ACHN (cell line): ENCODE results near the gene SMCO2.

ENCODE experiments used
- DNase-seq: peaks from one replicate; pipeline ENCODE4 v3.0.0-alpha.2; 2015
- in situ Hi-C: cut with HindIII; loops from 2 replicates; pipeline ENCODE4 v1.10.0; 2017; ENCODE audit warnings: low sequenced_read_pairs, low pct_ligation_motif_present, low pct_unique_long_range_greater_than_20kb

Gene SMCO2

GRCh38 chr12:27446436-27446835 is at the start of gene SMCO2:
TSS of gene SMCO2 (plus strand) at chr12:27446736. CDS start at chr12:27470632, 23,896 bp downstream.
- DNase-seq = no peak
- in situ Hi-C loops = no loop called here

GRCh38 chr12:27398466-27398865 is 48.1 kb upstream of the SMCO2 start:
- no peak for DNase-seq
- in situ Hi-C loops = no loop called here

DNA sequence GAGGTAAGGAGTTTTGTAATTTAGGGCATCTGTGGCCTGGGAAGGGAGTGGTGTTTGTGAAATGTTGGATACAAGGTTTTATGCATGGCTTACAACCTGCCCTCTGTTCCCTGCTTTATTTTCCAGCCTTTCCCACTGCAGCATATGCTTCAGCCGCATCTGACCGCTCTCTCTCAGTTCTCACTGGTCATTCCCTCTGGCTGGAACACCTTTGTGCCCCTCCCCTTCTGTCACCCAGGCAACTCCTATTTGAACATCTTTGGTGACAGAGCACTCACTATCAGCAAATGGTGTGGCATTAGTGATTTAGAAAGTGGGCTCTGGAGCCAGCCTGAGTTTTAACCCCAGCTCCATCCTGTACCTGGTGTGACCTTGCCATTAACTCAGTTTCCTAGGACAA is 47.5 kb upstream of the SMCO2 start:
- in situ Hi-C loops = no loop called here

DNA sequence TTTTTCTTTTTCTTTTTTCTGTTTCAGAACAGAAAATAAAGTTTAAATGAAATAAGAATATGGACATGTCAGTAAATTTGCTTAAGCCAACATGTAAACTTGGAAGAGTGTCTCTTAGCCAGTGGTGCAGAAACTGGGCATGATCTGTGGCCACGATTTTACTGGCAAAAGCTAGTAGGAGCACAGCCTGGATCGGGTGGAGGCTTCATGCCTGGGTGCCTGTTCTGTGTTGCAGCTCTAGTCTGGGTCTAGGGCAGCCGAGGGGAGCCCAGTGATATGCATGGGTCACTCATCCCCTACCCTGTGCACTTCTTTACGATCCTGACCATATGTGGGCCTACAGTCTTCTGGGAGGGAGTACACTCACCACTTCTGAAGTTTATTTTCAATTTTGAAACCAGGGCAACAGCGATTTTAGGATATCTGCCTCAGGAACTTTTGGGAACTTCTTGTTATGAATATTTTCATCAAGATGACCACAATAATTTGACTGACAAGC is 45.6 kb upstream of the SMCO2 start:
- no peak for DNase-seq
- in situ Hi-C loops = no loop called here

More for the DNA sequence above, 47.5 kb upstream of the SMCO2 start:
- no peak for DNase-seq

- in situ Hi-C loops = no loop called here
These were observed 34.5 kb upstream of the SMCO2 start for GRCh38 chr12:27412047-27412446.

GRCh38 chr12:27422697-27423096 is 23.8 kb upstream of the SMCO2 start:
- no peak for DNase-seq
- in situ Hi-C loops = no loop called here

More at GRCh38 chr12:27412047-27412446, 34.5 kb upstream of the SMCO2 start:
- no peak for DNase-seq

- in situ Hi-C loops = no loop called here
- peak; percentile 80 for DNase-seq
These were observed 21.8 kb upstream of the SMCO2 start for GRCh38 chr12:27424631-27425230.

DNA sequence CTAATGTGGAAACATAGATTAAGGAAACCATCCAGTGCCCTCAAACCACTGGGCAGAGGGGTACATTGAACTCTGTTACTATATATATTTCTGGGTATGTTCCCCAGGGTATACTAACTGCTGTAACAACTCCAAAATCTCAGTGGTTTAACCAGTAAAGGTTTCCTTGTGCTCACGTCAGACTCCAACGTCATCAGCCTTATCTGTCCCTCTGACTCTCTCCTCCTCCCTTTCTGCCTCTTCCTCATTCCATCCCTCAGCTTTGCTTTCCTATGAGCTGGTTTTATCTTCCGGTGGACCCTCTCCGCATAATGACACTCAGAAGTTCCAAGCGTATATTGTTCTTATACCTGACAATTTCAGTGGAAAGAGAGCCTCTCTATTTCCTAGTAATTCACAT is 21.2 kb upstream of the SMCO2 start:
- in situ Hi-C loops = no loop called here
- DNase-seq = no peak

GRCh38 chr12:27426743-27427487 is 19.6 kb upstream of the SMCO2 start:
- in situ Hi-C loops = no loop called here
- DNase-seq = no peak

GRCh38 chr12:27427824-27428223 is 18.7 kb upstream of the SMCO2 start:
- in situ Hi-C loops = no loop called here
- DNase-seq = no peak

- in situ Hi-C loops = no loop called here
These were observed 18.1 kb upstream of the SMCO2 start for GRCh38 chr12:27428466-27428865.

GRCh38 chr12:27429606-27430005 is 16.9 kb upstream of the SMCO2 start:
- in situ Hi-C loops = no loop called here
- DNase-seq = no peak

More at GRCh38 chr12:27428466-27428865, 18.1 kb upstream of the SMCO2 start:
- no peak for DNase-seq

DNA sequence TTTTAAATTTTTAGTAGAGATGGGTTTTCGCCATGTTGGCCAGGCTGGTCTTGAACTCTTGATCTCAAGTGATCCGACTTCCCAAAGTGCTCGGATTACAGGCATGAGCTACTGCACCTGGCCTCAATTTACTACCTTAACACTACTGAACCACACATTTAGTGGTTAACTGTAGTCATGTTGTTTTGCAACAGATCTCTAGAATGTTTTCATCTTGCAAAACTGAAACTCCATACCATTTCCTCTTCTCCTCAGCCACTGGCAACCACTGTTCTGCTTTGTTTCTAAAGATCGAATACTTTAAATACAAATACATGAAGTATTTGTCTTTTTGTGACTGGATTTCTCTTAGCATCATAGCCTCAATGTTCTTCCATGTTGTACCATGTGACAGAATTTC is 15.4 kb upstream of the SMCO2 start:
- in situ Hi-C loops = no loop called here
- no peak for DNase-seq

DNA sequence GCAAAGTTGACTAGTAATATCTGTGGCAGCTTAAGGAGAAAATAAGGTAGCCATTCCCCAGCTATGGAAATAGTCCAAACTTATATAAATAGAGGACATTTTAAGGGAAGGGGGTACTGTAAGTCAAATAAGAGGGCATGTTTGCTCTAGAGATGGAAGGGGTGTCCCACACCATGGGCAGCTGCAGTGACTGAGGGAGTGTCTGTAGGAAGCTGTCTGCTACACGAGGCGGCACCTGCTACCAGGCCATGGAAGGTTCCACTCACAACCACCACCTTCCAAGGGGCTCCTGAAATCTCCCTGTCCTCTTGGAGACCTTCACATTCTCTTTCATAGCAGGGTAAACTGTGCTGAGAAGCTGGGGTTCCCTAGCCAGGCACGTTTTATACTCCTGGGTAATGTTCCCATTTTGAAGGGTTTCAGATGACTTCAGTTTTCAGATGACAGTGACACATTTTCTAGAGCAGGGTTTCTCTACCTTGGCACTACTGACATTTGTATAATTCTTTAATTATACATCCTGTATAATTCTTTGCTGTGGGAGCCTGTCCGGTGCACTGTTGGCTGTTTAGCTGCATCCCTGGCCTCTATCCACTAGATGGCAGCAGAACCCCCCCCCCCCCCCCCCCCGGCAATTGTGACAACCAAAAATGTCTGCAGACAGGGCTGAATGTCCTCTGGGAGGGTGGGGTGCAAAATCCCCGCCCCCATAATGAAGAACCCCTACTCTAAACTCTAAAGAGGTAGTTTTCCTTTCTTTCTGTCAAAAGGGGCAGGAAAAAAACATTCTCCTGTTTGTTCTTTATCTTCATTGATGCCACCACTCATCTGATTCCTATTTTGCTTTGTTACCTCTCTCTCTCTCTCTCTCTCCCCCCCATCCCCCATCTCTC is 11.6 kb upstream of the SMCO2 start:
- peak; percentile 22 for DNase-seq
- in situ Hi-C loops = no loop called here

- in situ Hi-C loops = no loop called here
- no peak for DNase-seq
These were observed 10.5 kb upstream of the SMCO2 start for GRCh38 chr12:27436029-27436428.

- in situ Hi-C loops = no loop called here
- no peak for DNase-seq
These were observed 9.8 kb upstream of the SMCO2 start for GRCh38 chr12:27436768-27437167.

GRCh38 chr12:27437839-27438238 is 8.7 kb upstream of the SMCO2 start:
- in situ Hi-C loops = no loop called here
- DNase-seq = no peak

- in situ Hi-C loops = no loop called here
- DNase-seq = no peak
These were observed 1.2 kb downstream of the SMCO2 start for GRCh38 chr12:27447761-27448160.

- DNase-seq = no peak
- in situ Hi-C loops = no loop called here
These were observed 2.5 kb downstream of the SMCO2 start for GRCh38 chr12:27449026-27449425.
